AG09309 (cell line): ENCODE results near the gene CC2D2A.

Experiments used
- DNase-seq: peaks from one replicate; pipeline ENCODE4 v3.0.0-alpha.2; 2010; ENCODE audit warnings: low read depth
- H3K4me3 ChIP-seq: 2 replicates; pipeline ENCODE4 v1.5.1; 2011; ENCODE audit warnings: mild to moderate bottlenecking, low read depth, low read length, moderate library complexity; ENCODE audit not compliant: control insufficient read depth
- CTCF ChIP-seq: IDR thresholded peaks from 2 replicates; pipeline ENCODE4 v1.5.1; 2011; ENCODE audit warnings: mild to moderate bottlenecking, low read depth, low read length, inconsistent platforms; ENCODE audit not compliant: insufficient read depth, control insufficient read depth; ENCODE audit errors: missing control alignments

CC2D2A gene

GRCh38 chr4:15459706-15460105, 10.0 kb upstream of the CC2D2A start:
- no peak overlapping the region for H3K4me3 ChIP-seq
- no peak for DNase-seq
- TF ChIP-seq CTCF, result no peak

GRCh38 chr4:15466596-15466995, 3.1 kb upstream of the CC2D2A start:
- H3K4me3 ChIP-seq, result no peak overlapping the region
- DNase-seq, result no peak
- no peak for TF ChIP-seq CTCF

- H3K4me3 ChIP-seq, result peak overlapping the region; percentile 60
- no peak for DNase-seq
- no peak for TF ChIP-seq CTCF
Measured at GRCh38 chr4:15470128-15470475, 420 bp downstream of the CC2D2A start.

GRCh38 chr4:15476396-15476795, 6.7 kb downstream of the CC2D2A start:
- no peak for DNase-seq
- no peak for TF ChIP-seq CTCF
- H3K4me3 ChIP-seq, result no peak overlapping the region

GRCh38 chr4:15478724-15479088, 9.0 kb downstream of the CC2D2A start:
- no peak for DNase-seq
- TF ChIP-seq CTCF, result no peak

GRCh38 chr4:15479089-15479912, 9.6 kb downstream of the CC2D2A start:
- DNase-seq, result peak; percentile 55
- H3K4me3 ChIP-seq, result peak overlapping the region; percentile 73
- peak; percentile 77 for TF ChIP-seq CTCF

More at GRCh38 chr4:15478724-15479088, 9.0 kb downstream of the CC2D2A start:
- no peak overlapping the region for H3K4me3 ChIP-seq

GRCh38 chr4:15479913-15480185, 10.2 kb downstream of the CC2D2A start:
- peak overlapping the region; percentile 73 for H3K4me3 ChIP-seq
- TF ChIP-seq CTCF, result no peak
- DNase-seq, result peak; percentile 49
